Ovary (tissue), 3 donors: Measurements from ENCODE around the gene UNC13C.

Experiments
- POLR2A ChIP-seq: fragments of 450-650 bp; IDR thresholded peaks from one replicate; pipeline ENCODE4 v1.6.1; 2017; ENCODE audit warnings: antibody characterized with exemption, mild to moderate bottlenecking, moderate library complexity
- TF ChIP-seq, protein P1 (sequence below), 3 donors: fragments of 450-650 bp in 2 of 3; fragments of 200-600 bp in 1 of 3; IDR thresholded peaks; one replicate each; pipeline versions ENCODE4 v1.5.1 to v1.8.0; 2016 to 2022; ENCODE audit warnings: antibody characterized with exemption in 3 of 3, mild to moderate bottlenecking in 1 of 3
- donor health status: DM: no; HTN: no; CAD: no.

DNA sequence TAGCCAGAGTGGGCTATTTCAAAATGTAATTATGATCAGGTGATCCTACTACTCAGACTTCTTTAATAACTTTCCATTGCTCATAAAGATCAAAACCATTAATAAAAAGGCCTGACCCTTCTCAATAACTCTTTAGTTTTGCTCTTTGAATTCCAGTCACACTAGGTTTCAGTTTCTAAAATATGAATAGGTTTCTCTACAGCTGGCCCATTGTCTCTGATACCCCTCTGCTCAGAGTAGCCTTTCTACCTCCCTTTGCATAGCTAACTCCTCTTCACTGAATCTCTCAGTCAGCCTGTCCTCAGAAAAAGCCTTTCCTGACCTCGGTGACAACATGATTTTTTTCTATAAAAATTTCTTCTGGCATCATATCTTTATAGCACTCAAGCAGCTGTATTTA lies 209.1 kb downstream of the UNC13C start:
- TF ChIP-seq, protein P1, sequence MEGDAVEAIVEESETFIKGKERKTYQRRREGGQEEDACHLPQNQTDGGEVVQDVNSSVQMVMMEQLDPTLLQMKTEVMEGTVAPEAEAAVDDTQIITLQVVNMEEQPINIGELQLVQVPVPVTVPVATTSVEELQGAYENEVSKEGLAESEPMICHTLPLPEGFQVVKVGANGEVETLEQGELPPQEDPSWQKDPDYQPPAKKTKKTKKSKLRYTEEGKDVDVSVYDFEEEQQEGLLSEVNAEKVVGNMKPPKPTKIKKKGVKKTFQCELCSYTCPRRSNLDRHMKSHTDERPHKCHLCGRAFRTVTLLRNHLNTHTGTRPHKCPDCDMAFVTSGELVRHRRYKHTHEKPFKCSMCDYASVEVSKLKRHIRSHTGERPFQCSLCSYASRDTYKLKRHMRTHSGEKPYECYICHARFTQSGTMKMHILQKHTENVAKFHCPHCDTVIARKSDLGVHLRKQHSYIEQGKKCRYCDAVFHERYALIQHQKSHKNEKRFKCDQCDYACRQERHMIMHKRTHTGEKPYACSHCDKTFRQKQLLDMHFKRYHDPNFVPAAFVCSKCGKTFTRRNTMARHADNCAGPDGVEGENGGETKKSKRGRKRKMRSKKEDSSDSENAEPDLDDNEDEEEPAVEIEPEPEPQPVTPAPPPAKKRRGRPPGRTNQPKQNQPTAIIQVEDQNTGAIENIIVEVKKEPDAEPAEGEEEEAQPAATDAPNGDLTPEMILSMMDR (IDR thresholded peaks at IDR 0.05): no peak
- no peak for TF ChIP-seq POLR2A
